HG03025 (cell line): ENCODE results near the gene PSME1.

Experiments used
- ATAC-seq: cut with Tn5 transposase; IDR thresholded peaks from one replicate; pipeline ENCODE4 v1.9.1; 2021; ENCODE audit warnings: mild to moderate bottlenecking, moderate library complexity; ENCODE audit not compliant: unreplicated experiment, low FRiP score

Gene PSME1

DNA sequence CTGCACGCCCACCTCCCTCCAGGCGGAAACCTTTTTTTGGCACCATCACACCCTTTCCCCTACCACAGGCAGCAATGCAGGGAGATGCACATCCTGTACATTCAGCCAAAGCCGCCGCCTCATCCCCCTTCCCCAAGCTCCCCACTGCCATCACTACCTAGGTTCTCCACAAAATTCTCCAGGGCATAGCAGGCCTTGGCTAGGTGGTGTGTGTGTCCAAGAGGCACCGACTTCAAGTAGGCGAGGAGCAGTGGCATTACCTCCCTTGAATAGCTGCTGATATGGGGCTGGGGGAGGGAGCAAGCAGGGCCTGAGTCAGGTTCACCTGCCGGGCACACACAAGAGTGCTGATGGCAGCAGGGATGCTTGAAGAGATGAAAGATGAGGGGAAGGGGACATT lies 49.0 kb downstream of the PSME1 start:
- no peak for ATAC-seq

DNA sequence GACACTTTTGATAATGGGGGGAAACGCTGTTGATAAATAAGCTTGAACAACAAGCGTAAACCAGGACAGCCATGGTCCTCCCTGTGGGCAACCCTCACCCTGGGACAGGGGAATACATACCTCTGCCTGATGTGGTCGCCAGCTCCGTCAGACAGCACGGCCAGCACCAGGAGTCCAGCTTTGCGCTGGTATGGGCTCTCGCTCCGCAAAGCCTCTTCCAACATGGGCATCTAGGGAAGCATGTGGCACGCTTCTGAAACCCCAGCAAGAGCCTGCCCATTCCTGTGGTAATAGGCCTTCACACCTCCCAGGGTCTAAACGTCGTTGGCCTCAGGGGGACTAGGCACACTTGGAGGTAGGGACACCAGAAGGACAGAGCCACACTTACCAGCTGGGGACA lies 49.7 kb downstream of the PSME1 start:
- ATAC-seq: no peak

- no peak for ATAC-seq
These were observed 51.0 kb downstream of the PSME1 start for GRCh38 chr14:24186831-24187538.

- no peak for ATAC-seq
These were observed 51.5 kb downstream of the PSME1 start for GRCh38 chr14:24187539-24187915.
